T-helper 17 cell (primary cell): ENCODE measurements around the gene SLC2A3. TPM values are rescaled to one million over a fixed set of nuclear protein-coding genes. Genes with fewer than 3 reads are reported as not detected.
A peak's percentile ranks its signal among the peaks of the same experiment; 100 is the strongest.
"Not testable (repeated sequence)": the region's sequence is repeated elsewhere in the genome, so short reads cannot be mapped to it uniquely, and the experiment has no call there.

Experiments
- ATAC-seq: fragments of 150-1000 bp; cut with Tn5 transposase; 2 replicates; pipeline ENCODE4 v1.10.0; 2021; ENCODE audit warnings: mild to moderate bottlenecking, moderate library complexity
- DNase-seq, 3 donors: peaks; one replicate each; pipeline versions ENCODE4 v3.0.0 to v3.0.0-alpha.2; 2020 to 2021
- H3K9me3 ChIP-seq: one replicate; pipeline ENCODE4 v1.7.0; 2013; ENCODE audit warnings: low read length, mild to moderate bottlenecking; ENCODE audit not compliant: control insufficient read depth, poor library complexity, severe bottlenecking
- H3K27ac Mint-ChIP-seq: one replicate; pipeline ENCODE4 v1.8.0; 2022; ENCODE audit warnings: mild to moderate bottlenecking, moderate library complexity, mixed read lengths
- H3K27me3 Mint-ChIP-seq: one replicate; pipeline ENCODE4 v1.8.0; 2022; ENCODE audit warnings: mixed read lengths
- H3K36me3 Mint-ChIP-seq: one replicate; pipeline ENCODE4 v1.8.0; 2022; ENCODE audit warnings: low read depth, mixed read lengths
- H3K4me1 Mint-ChIP-seq: one replicate; pipeline ENCODE4 v1.8.0; 2022; ENCODE audit warnings: mild to moderate bottlenecking, mixed read lengths
- H3K4me3 Mint-ChIP-seq: one replicate; pipeline ENCODE4 v1.8.0; 2022; ENCODE audit warnings: mild to moderate bottlenecking, moderate library complexity, mixed read lengths
- total RNA-seq, 4 donors: library from RNA in 2 of 4; stranded (reverse) in 2 of 4; gene quantifications; one replicate each; pipeline ENCODE4 v1.2.3 and lab custom pipeline; 2022 to 2026

Gene SLC2A3
- total RNA-seq, 2 donors from 2014 or later, result 689 to 766 TPM

GRCh38 chr12:7884689-7885088, 51.3 kb downstream of the SLC2A3 start:
- no peaks in the 10 kb centered on the region for H3K9me3 ChIP-seq
- H3K27ac Mint-ChIP-seq, result no peak overlapping the region
- H3K27me3 Mint-ChIP-seq, result peaks cover 14% of the 10 kb centered on the region
- DNase-seq (no peak), ATAC-seq (no peak)
- H3K4me3 Mint-ChIP-seq, result no peak overlapping the region
- no peaks in the 10 kb centered on the region for H3K4me1 Mint-ChIP-seq
- H3K36me3 Mint-ChIP-seq, result no peaks in the 10 kb centered on the region

- not testable (repeated sequence) for H3K27ac Mint-ChIP-seq, H3K36me3 Mint-ChIP-seq, H3K9me3 ChIP-seq, DNase-seq, ATAC-seq, H3K4me3 Mint-ChIP-seq, H3K27me3 Mint-ChIP-seq, H3K4me1 Mint-ChIP-seq
Measured at GRCh38 chr12:7881736-7882120, 54.3 kb downstream of the SLC2A3 start.

- not testable (repeated sequence) for ATAC-seq, H3K27ac Mint-ChIP-seq, H3K4me1 Mint-ChIP-seq, H3K4me3 Mint-ChIP-seq, DNase-seq, H3K36me3 Mint-ChIP-seq, H3K27me3 Mint-ChIP-seq, H3K9me3 ChIP-seq
Measured at GRCh38 chr12:7880952-7881735, 54.8 kb downstream of the SLC2A3 start.

GRCh38 chr12:7879246-7879645, 56.7 kb downstream of the SLC2A3 start:
- H3K4me3 Mint-ChIP-seq, result no peak overlapping the region
- no peaks in the 10 kb centered on the region for H3K36me3 Mint-ChIP-seq
- ATAC-seq (no peak), DNase-seq (no peak)
- H3K4me1 Mint-ChIP-seq, result no peaks in the 10 kb centered on the region
- no peaks in the 10 kb centered on the region for H3K9me3 ChIP-seq
- H3K27me3 Mint-ChIP-seq, result peaks cover under 1% of the 10 kb centered on the region
- H3K27ac Mint-ChIP-seq, result no peak overlapping the region

- no peak for ATAC-seq
- Mint-ChIP-seq H3K36me3 (no peaks in the 10 kb centered on the region), H3K27me3 (peaks cover 14% of the 10 kb centered on the region), H3K4me3 (no peak overlapping the region), H3K4me1 (peaks cover 2% of the 10 kb centered on the region), H3K27ac (no peak overlapping the region)
- DNase-seq, result no peak
- H3K9me3 ChIP-seq, result no peaks in the 10 kb centered on the region
Measured at GRCh38 chr12:7877420-7877819, 58.6 kb downstream of the SLC2A3 start.

- DNase-seq, result no peak
- Mint-ChIP-seq H3K36me3 (no peaks in the 10 kb centered on the region), H3K4me3 (peak within 1 kb of the TSS; percentile 25), H3K27ac (peak within 1 kb of the TSS; percentile 39), H3K27me3 (peaks cover 48% of the 10 kb centered on the region), H3K4me1 (peaks cover 7% of the 10 kb centered on the region)
- no peaks in the 10 kb centered on the region for H3K9me3 ChIP-seq
- ATAC-seq, result no peak
Measured at GRCh38 chr12:7872566-7873319, 63.2 kb downstream of the SLC2A3 start, which contains the start of gene SLC2A14. TSS of gene SLC2A14 (minus strand) at chr12:7872915. CDS start at chr12:7869880, 3,035 bp downstream.

- no peak for ATAC-seq
- H3K4me1 Mint-ChIP-seq, result peaks cover 7% of the 10 kb centered on the region
- peaks cover 54% of the 10 kb centered on the region for H3K27me3 Mint-ChIP-seq
- H3K4me3 Mint-ChIP-seq, result no peak overlapping the region
- no peak for DNase-seq
- H3K27ac Mint-ChIP-seq, result no peak overlapping the region
- H3K9me3 ChIP-seq, result no peaks in the 10 kb centered on the region
- peaks cover 2% of the 10 kb centered on the region for H3K36me3 Mint-ChIP-seq
Measured at GRCh38 chr12:7870335-7870734, 65.7 kb downstream of the SLC2A3 start.

Other genes with a start within 250 kb of the SLC2A3 start
- gene GDF3, start 240.4 kb downstream of the SLC2A3 start, total RNA-seq, result not detected
- not detected for gene DPPA3, start 224.8 kb downstream of the SLC2A3 start, total RNA-seq
- gene CLEC4C, start 188.8 kb downstream of the SLC2A3 start, total RNA-seq, result not detected
- gene NANOGNB, start 171.0 kb downstream of the SLC2A3 start, total RNA-seq, result not detected
- not detected for gene NANOG, start 146.8 kb downstream of the SLC2A3 start, total RNA-seq
- 1 to 10 TPM in 1 of 2 donors, under 1 TPM in 1; 0.17 to 6.4 TPM for gene SLC2A14, start 63.3 kb downstream of the SLC2A3 start, total RNA-seq
- 10 to 100 TPM; 33.4 to 40.4 TPM for gene FOXJ2, start 96.5 kb upstream of the SLC2A3 start, total RNA-seq
- gene C3AR1, start 130.2 kb upstream of the SLC2A3 start, total RNA-seq, result 1 to 10 TPM; 3.1 to 3.9 TPM
- 10 to 100 TPM; 72.8 to 73.0 TPM for gene NECAP1, start 146.1 kb upstream of the SLC2A3 start, total RNA-seq
- 1 to 10 TPM; 1.4 to 2.7 TPM for gene CLEC4A, start 187.4 kb upstream of the SLC2A3 start, total RNA-seq
- gene ZNF705A, start 220.8 kb upstream of the SLC2A3 start, total RNA-seq, result not detected